HepG2 (cell line): ENCODE data around the gene OPRL1. TPM values are rescaled to one million over a fixed set of nuclear protein-coding genes. Genes with fewer than 3 reads are reported as not detected.

Experiments
- CCDC6 ChIP-seq: sonication (generic); formaldehyde crosslinking; IDR thresholded peaks from 2 replicates; pipeline ENCODE4 v1.8.1; 2022; ENCODE audit warnings: mild to moderate bottlenecking, missing genetic modification reagents, moderate library complexity
- CENPX ChIP-seq: sonication (generic); formaldehyde crosslinking; IDR thresholded peaks from 2 replicates; pipeline ENCODE4 v1.9.0; 2021; ENCODE audit warnings: mild to moderate bottlenecking, missing genetic modification reagents, moderate library complexity
- CREM ChIP-seq, 2 experiments: sonication (generic) in 1 of 2; formaldehyde crosslinking in 1 of 2; IDR thresholded peaks; 2 replicates each; pipeline versions ENCODE4 v1.4.0 to v1.6.1; 2016 to 2020; ENCODE audit warnings: antibody characterized with exemption in 1 of 2, mild to moderate bottlenecking in 1 of 2, missing genetic modification reagents in 1 of 2
- FOSL2 ChIP-seq: sonication (generic); formaldehyde crosslinking; IDR thresholded peaks from 2 replicates; pipeline ENCODE4 v1.4.0; 2020; ENCODE audit warnings: missing genetic modification reagents
- IKZF4 ChIP-seq: sonication (generic); formaldehyde crosslinking; IDR thresholded peaks from 2 replicates; pipeline ENCODE4 v1.5.1; 2020; ENCODE audit warnings: borderline replicate concordance, mild to moderate bottlenecking, low read depth, missing genetic modification reagents; ENCODE audit errors: not compliant biosample characterization
- KDM1A ChIP-seq: IDR thresholded peaks from 2 replicates; pipeline ENCODE4 v1.6.1; 2016; ENCODE audit warnings: missing compliant biosample characterization
- PLRG1 ChIP-seq: fragments of 450-650 bp; conservative IDR thresholded peaks from 2 replicates; pipeline ENCODE4 v1.6.1; 2016
- SP5 ChIP-seq: IDR thresholded peaks from 2 replicates; pipeline ENCODE4 v1.6.1; 2016; ENCODE audit warnings: low read depth, borderline replicate concordance
- SUZ12 ChIP-seq: fragments of 150-350 bp; IDR thresholded peaks from 2 replicates; pipeline ENCODE4 v1.6.1; 2014; ENCODE audit warnings: low read depth, low read length
- ZNF674 ChIP-seq: sonication (generic); formaldehyde crosslinking; IDR thresholded peaks from 2 replicates; pipeline ENCODE4 v1.5.0; 2020; ENCODE audit warnings: low read depth, mild to moderate bottlenecking, missing genetic modification reagents
- ZNF784 ChIP-seq: sonication (generic); formaldehyde crosslinking; IDR thresholded peaks from 2 replicates; pipeline ENCODE4 v1.5.1; 2020; ENCODE audit warnings: missing genetic modification reagents, mild to moderate bottlenecking, borderline replicate concordance
- ZSCAN12 ChIP-seq: sonication (generic); formaldehyde crosslinking; IDR thresholded peaks from 2 replicates; pipeline ENCODE4 v1.9.0; 2021; ENCODE audit warnings: mild to moderate bottlenecking, missing genetic modification reagents
- polyA plus RNA-seq, 8 experiments: library from polyadenylated mRNA; depleted of rRNA in 3 of 8; stranded (reverse) in 7 of 8; unstranded in 1 of 8; fragments of >200 nt; fragmentation: Illumina TruSeq in 4 of 8; extraction: Trizol in 4 of 8; gene quantifications; 2 replicates each; pipeline versions ENCODE4 v1.2.1 to v1.2.3, GENCODE V29; 2011 to 2016; ENCODE audit warnings: low read depth in 4 of 8, missing spikeins in 1 of 8, mixed read lengths in 1 of 8; ENCODE audit not compliant: insufficient read depth in 1 of 8
- total RNA-seq, 5 experiments: library from RNA; depleted of rRNA; stranded (reverse); fragments of >200 nt; fragmentation: Illumina TruSeq; extraction: Trizol; gene quantifications; 2 replicates each; pipeline ENCODE4 v1.2.3, GENCODE V29; 2016; ENCODE audit warnings: low read depth in 1 of 5
- TF ChIP-seq, protein P1 (sequence below): sonication (generic); formaldehyde crosslinking; IDR thresholded peaks from 2 replicates; pipeline ENCODE4 v1.4.0; 2020; ENCODE audit warnings: mild to moderate bottlenecking, missing genetic modification reagents, borderline replicate concordance
- TF ChIP-seq, protein P2 (sequence below), 2 experiments: sonication (generic) in 1 of 2; formaldehyde crosslinking in 1 of 2; IDR thresholded peaks; 2 replicates each; pipeline versions ENCODE4 v1.6.1 to v1.9.0; 2014 to 2022; ENCODE audit warnings: antibody characterized with exemption in 1 of 2, borderline replicate concordance in 1 of 2, inconsistent platforms in 1 of 2, low read depth in 1 of 2, missing genetic modification reagents in 1 of 2
- TF ChIP-seq, protein P3 (sequence below): sonication (generic); formaldehyde crosslinking; IDR thresholded peaks from 2 replicates; pipeline ENCODE4 v1.4.0; 2020; ENCODE audit warnings: mild to moderate bottlenecking, missing genetic modification reagents

The OPRL1 gene
- total and polyA plus RNA-seq, 2 of the 13 experiments (the other 11 are each of a cell fraction or from before 2014, with no cell fraction given) = 0.35 to 0.71 TPM

DNA sequence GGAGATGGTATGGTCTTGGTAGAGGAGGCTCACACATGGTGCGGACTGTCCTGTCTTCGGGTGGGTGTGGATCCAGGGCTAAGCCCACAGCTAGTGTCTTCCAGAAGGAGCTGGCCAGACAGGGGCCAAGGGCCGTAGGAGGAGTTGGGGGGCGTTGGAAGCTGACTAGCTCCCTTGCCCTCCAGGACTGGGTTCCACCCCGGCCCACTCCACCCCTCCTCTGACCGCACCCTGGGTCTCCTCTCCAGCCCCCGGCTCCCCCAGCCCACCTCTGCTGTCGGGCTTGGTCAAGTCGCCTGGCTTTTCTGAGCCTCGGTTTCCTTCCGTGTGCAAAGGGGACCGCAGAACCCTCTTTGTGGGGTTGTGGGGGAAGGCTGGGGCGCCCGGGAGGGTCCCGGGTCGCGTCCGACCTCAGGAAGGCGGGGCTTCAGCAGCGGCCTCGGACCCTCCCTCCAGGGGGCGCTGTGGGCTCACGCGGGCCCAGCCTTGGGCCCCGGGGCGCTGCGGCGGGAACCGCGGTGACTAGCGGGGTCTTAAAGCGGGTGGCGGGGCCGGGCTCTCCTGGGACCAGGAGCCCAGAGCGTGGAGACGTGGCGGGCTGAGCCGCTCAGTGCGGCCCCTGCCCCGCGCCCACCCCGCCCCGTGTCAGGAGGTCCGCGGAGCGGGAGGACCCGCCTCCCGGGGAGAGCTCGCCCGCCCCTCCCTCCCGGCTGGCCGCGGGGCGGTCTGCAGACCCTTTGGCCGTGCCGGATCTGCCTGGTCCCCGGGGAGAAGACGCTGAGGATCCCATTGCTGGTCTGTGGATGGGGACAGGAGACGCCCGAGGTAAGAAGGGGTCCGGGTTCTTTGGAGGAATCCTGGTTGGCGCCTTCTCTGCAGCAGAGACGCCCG, 22.1 kb downstream of the OPRL1 start (continued):
- TF ChIP-seq IKZF4 (CRISPR knock-in tag) (no peak), PLRG1 (no peak), KDM1A (no peak), FOSL2 (CRISPR knock-in tag) (peak; percentile 15; the same call in 1 of the 2 replicates), CREM (IDR thresholded peaks at IDR 0.05) (no peak), CREM (CRISPR knock-in tag; IDR thresholded peaks at IDR 0.05) (no peak), CCDC6 (CRISPR knock-in tag) (no peak), ZSCAN12 (CRISPR knock-in tag) (no peak), CENPX (CRISPR knock-in tag) (no peak), ZNF784 (CRISPR knock-in tag) (0 out of 2 replicates have a peak, but pooled peaks have one; percentile 64), ZNF674 (CRISPR knock-in tag) (no peak), SUZ12 (peak; percentile 37; the same call in 1 of the 2 replicates), SP5 (CRISPR knock-in tag) (no peak)
- TF ChIP-seq, protein P1, sequence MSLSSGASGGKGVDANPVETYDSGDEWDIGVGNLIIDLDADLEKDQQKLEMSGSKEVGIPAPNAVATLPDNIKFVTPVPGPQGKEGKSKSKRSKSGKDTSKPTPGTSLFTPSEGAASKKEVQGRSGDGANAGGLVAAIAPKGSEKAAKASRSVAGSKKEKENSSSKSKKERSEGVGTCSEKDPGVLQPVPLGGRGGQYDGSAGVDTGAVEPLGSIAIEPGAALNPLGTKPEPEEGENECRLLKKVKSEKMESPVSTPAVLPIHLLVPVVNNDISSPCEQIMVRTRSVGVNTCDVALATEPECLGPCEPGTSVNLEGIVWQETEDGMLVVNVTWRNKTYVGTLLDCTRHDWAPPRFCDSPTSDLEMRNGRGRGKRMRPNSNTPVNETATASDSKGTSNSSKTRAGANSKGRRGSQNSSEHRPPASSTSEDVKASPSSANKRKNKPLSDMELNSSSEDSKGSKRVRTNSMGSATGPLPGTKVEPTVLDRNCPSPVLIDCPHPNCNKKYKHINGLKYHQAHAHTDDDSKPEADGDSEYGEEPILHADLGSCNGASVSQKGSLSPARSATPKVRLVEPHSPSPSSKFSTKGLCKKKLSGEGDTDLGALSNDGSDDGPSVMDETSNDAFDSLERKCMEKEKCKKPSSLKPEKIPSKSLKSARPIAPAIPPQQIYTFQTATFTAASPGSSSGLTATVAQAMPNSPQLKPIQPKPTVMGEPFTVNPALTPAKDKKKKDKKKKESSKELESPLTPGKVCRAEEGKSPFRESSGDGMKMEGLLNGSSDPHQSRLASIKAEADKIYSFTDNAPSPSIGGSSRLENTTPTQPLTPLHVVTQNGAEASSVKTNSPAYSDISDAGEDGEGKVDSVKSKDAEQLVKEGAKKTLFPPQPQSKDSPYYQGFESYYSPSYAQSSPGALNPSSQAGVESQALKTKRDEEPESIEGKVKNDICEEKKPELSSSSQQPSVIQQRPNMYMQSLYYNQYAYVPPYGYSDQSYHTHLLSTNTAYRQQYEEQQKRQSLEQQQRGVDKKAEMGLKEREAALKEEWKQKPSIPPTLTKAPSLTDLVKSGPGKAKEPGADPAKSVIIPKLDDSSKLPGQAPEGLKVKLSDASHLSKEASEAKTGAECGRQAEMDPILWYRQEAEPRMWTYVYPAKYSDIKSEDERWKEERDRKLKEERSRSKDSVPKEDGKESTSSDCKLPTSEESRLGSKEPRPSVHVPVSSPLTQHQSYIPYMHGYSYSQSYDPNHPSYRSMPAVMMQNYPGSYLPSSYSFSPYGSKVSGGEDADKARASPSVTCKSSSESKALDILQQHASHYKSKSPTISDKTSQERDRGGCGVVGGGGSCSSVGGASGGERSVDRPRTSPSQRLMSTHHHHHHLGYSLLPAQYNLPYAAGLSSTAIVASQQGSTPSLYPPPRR = no peak
- TF ChIP-seq, protein P2, sequence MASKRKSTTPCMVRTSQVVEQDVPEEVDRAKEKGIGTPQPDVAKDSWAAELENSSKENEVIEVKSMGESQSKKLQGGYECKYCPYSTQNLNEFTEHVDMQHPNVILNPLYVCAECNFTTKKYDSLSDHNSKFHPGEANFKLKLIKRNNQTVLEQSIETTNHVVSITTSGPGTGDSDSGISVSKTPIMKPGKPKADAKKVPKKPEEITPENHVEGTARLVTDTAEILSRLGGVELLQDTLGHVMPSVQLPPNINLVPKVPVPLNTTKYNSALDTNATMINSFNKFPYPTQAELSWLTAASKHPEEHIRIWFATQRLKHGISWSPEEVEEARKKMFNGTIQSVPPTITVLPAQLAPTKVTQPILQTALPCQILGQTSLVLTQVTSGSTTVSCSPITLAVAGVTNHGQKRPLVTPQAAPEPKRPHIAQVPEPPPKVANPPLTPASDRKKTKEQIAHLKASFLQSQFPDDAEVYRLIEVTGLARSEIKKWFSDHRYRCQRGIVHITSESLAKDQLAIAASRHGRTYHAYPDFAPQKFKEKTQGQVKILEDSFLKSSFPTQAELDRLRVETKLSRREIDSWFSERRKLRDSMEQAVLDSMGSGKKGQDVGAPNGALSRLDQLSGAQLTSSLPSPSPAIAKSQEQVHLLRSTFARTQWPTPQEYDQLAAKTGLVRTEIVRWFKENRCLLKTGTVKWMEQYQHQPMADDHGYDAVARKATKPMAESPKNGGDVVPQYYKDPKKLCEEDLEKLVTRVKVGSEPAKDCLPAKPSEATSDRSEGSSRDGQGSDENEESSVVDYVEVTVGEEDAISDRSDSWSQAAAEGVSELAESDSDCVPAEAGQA (IDR thresholded peaks at IDR 0.05; ENCODE audit: low read depth) = peak; percentile 40; the same call in 1 of the 2 replicates
- TF ChIP-seq, protein P2 (CRISPR knock-in tag; IDR thresholded peaks at IDR 0.05; ENCODE audit: borderline replicate concordance) = no peak
- TF ChIP-seq, protein P3, sequence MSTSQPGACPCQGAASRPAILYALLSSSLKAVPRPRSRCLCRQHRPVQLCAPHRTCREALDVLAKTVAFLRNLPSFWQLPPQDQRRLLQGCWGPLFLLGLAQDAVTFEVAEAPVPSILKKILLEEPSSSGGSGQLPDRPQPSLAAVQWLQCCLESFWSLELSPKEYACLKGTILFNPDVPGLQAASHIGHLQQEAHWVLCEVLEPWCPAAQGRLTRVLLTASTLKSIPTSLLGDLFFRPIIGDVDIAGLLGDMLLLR (CRISPR knock-in tag) = no peak
